ENCODE results near the gene BAZ2B. TPM values are rescaled to one million over a fixed set of nuclear protein-coding genes. Genes with fewer than 3 reads are reported as not detected.
A peak's percentile ranks its signal among the peaks of the same experiment; 100 is the strongest.

BAZ2B gene
- total RNA-seq, 1 experiment from 2014 or later, result 54.9 TPM

- H3K79me1 ChIP-seq (ENCODE audit: insufficient read depth, low read depth, low read length, poor library complexity, severe bottlenecking), result no peaks in the 10 kb centered on the region
- H3K56ac ChIP-seq (ENCODE audit: insufficient read length, low read depth, low read length), result peak overlapping the region; percentile 35
- Mint-ChIP-seq H3K27me3 (ENCODE audit: low read depth) (no peaks in the 10 kb centered on the region), H3K9me3 (peaks cover 0 to 2% of the 10 kb centered on the region in 2 experiments; a peak in 1 of 5 replicates), H3K36me3 (ENCODE audit: insufficient read depth in 1 of 3, low read depth in 3 of 3) (peaks cover 0 to 5% (median 0%) of the 10 kb centered on the region in 3 experiments; a peak in 2 of 7 replicates), H3K4me1 (peaks cover 41 to 46% of the 10 kb centered on the region in 2 experiments), H3K27ac (peak overlapping the region; percentile 96 to 100 (median 99)), H3K4me3 (peak overlapping the region; percentile 79 to 96)
- no peak overlapping the region for H2AK5ac ChIP-seq (ENCODE audit: insufficient read length, low read length)
- H3T11ph ChIP-seq (ENCODE audit: low read length), result peak overlapping the region; percentile 79
- no peak overlapping the region for H2AFZ ChIP-seq (ENCODE audit: low read length)
- no peak overlapping the region for H2BK12ac ChIP-seq (ENCODE audit: insufficient read length, low read depth, low read length)
- peak overlapping the region; percentile 100 for H3K27ac ChIP-seq (ENCODE audit: insufficient read length, low read depth, low read length)
- no peak for TF ChIP-seq CTCF (conservative IDR thresholded peaks at IDR 0.05)
- peak overlapping the region; percentile 70 for H2BK5ac ChIP-seq (ENCODE audit: insufficient read length, low read length)
- peaks cover 3% of the 10 kb centered on the region; the same call in 1 of the 2 replicates for H3K4me1 ChIP-seq (ENCODE audit: insufficient read depth, low read length)
- peaks cover 3% of the 10 kb centered on the region for H3K23me2 ChIP-seq (ENCODE audit: insufficient read length, low read depth, low read length, poor library complexity, severe bottlenecking)
- no peak overlapping the region for H3K23ac ChIP-seq (ENCODE audit: insufficient read length, low read depth, low read length)
- H3K18ac ChIP-seq (ENCODE audit: insufficient read length, low read depth, low read length), result peak overlapping the region; percentile 96
- H3K27me3 ChIP-seq (ENCODE audit: insufficient read depth, low read length), result no peaks in the 10 kb centered on the region
- H3K4me2 ChIP-seq (ENCODE audit: insufficient read depth, insufficient read length, low read length), result peak overlapping the region; percentile 91
- H3K9me3 ChIP-seq (ENCODE audit: control insufficient read depth, low read depth, low read length), result no peaks in the 10 kb centered on the region
- H2BK15ac ChIP-seq (ENCODE audit: low read depth, low read length), result no peak overlapping the region
- H4K8ac ChIP-seq (replicated peaks; ENCODE audit: insufficient read length, low read depth, low read length), result no peak overlapping the region
- no peaks in the 10 kb centered on the region for H4K20me1 ChIP-seq (ENCODE audit: control insufficient read depth, insufficient read depth, insufficient read length)
- H4K5ac ChIP-seq (ENCODE audit: insufficient read length, low read depth, low read length), result peak overlapping the region; percentile 45
- peak overlapping the region; percentile 73; the same call in 1 of the 2 replicates for H3K4ac ChIP-seq (ENCODE audit: low read depth, low read length)
- no peak overlapping the region for H2BK20ac ChIP-seq (ENCODE audit: low read depth, low read length, poor library complexity, severe bottlenecking)
- peak overlapping the region; percentile 96 for H3K14ac ChIP-seq (ENCODE audit: insufficient read depth, low read length)
- H4K91ac ChIP-seq (ENCODE audit: insufficient read length, low read depth, low read length), result peak overlapping the region; percentile 80
- peaks cover 11% of the 10 kb centered on the region; the same call in 1 of the 2 replicates for H3K79me2 ChIP-seq (ENCODE audit: insufficient read depth, low read length)
- WGBS (ENCODE audit: extremely low coverage, insufficient read length, low lambda C conversion rate), result no CpG with 5 or more reads among the region's 66 CpGs
- peak overlapping the region; percentile 80 for H2BK120ac ChIP-seq (ENCODE audit: low read depth, low read length, poor library complexity, severe bottlenecking)
- peak; percentile 90 for DNase-seq
- peak overlapping the region; percentile 95 for H3K9ac ChIP-seq (ENCODE audit: extremely low read depth, insufficient read length, low read length)
Measured at GRCh38 chr2:159615367-159616285, 722 bp downstream of the BAZ2B start.

Measured in H9 (cell line).